Immature natural killer cell (primary cell): ENCODE results near the gene MAGEB17. TPM values are rescaled to one million over a fixed set of nuclear protein-coding genes. Genes with fewer than 3 reads are reported as not detected.
"Not testable (repeated sequence)": the region's sequence is repeated elsewhere in the genome, so short reads cannot be mapped to it uniquely, and the experiment has no call there.

Source experiments
- DNase-seq, 3 donors: peaks; one replicate each; pipeline ENCODE4 v3.0.0; 2022; ENCODE audit warnings: mixed read lengths in 1 of 3
- H3K27ac Mint-ChIP-seq, 6 donors: one replicate each; pipeline ENCODE4 v1.8.0; 2020; ENCODE audit warnings: mixed read lengths in 6 of 6, mild to moderate bottlenecking in 5 of 6, inconsistent platforms in 4 of 6, moderate library complexity in 3 of 6
- H3K27me3 Mint-ChIP-seq, 3 donors: one replicate each; pipeline ENCODE4 v1.8.0; 2020 to 2021; ENCODE audit warnings: low read depth in 3 of 3, mild to moderate bottlenecking in 3 of 3, mixed read lengths in 3 of 3, moderate library complexity in 3 of 3, inconsistent platforms in 1 of 3
- H3K36me3 Mint-ChIP-seq, 3 donors: one replicate each; pipeline ENCODE4 v1.8.0; 2020; ENCODE audit warnings: mixed read lengths in 3 of 3, inconsistent platforms in 2 of 3, mild to moderate bottlenecking in 2 of 3
- H3K4me1 Mint-ChIP-seq, 2 donors: one replicate each; pipeline ENCODE4 v1.8.0; 2020; ENCODE audit warnings: inconsistent platforms in 2 of 2, mild to moderate bottlenecking in 2 of 2, mixed read lengths in 2 of 2, moderate library complexity in 1 of 2
- H3K4me3 Mint-ChIP-seq, 5 donors: one replicate each; pipeline ENCODE4 v1.8.0; 2020; ENCODE audit warnings: mild to moderate bottlenecking in 5 of 5, mixed read lengths in 5 of 5, inconsistent platforms in 3 of 5, moderate library complexity in 3 of 5
- H3K9me3 Mint-ChIP-seq, 6 donors: one replicate each; pipeline ENCODE4 v1.8.0; 2020; ENCODE audit warnings: mild to moderate bottlenecking in 6 of 6, mixed read lengths in 6 of 6, inconsistent platforms in 4 of 6, moderate library complexity in 3 of 6
- polyA plus RNA-seq, 3 donors: library from polyadenylated mRNA; unstranded; fragments of 300-500 nt; fragmentation: Illumina TruSeq; gene quantifications; one replicate each; pipeline ENCODE4 v1.2.3, GENCODE V29; 2021

MAGEB17 gene
- polyA plus RNA-seq, 3 donors from 2014 or later = not detected

DNA sequence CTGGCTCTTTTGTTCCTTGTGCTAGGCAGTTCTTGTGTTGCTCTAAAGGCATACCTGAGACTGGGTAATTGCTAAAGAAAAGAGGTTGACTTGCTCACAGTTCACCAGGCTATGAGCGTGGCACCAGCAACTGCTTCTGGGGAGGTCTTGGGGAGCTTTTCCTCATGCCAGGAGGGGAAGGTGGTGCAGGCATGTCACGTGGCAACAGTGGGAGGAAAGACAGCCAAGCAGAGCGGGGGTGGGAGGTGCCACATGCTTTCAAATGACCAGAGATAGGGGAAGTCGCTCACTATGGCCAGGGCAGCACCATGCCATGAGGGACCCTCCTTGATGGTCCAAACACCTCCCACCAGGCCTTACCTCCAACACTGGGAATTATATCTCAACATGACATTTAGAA lies 4.7 kb downstream of the MAGEB17 start:
- Mint-ChIP-seq H3K9me3 (no peaks in the 10 kb centered on the region), H3K36me3 (no peaks in the 10 kb centered on the region), H3K27ac (no peak overlapping the region), H3K4me3 (no peak overlapping the region), H3K27me3 (peaks cover 0 to 4% (median 2%) of the 10 kb centered on the region in 3 donors), H3K4me1 (no peaks in the 10 kb centered on the region)
- DNase-seq = no peak

DNA sequence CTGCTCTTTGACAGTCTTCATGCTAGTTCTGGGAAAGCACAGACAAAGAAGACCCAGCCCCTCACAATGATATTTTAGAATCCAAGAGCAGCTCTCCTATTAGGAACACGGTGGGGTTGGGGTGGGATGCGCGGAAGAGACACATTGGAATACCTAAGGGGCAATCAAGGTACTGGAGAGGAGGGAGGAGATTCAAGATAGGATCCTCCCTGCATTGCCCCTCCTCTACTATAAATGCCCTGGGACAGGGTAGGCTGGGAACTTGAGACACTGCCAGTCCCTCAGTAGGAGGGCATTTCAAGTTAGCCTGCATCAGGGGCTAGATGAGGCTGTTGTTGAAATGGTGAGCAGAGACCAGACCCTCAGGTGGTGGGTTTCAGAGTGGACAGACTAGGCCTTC lies 5.1 kb downstream of the MAGEB17 start:
- Mint-ChIP-seq H3K36me3 (no peaks in the 10 kb centered on the region), H3K4me1 (no peaks in the 10 kb centered on the region), H3K27ac (no peak overlapping the region), H3K9me3 (no peaks in the 10 kb centered on the region), H3K4me3 (no peak overlapping the region), H3K27me3 (peaks cover 0 to 2% (median 2%) of the 10 kb centered on the region in 3 donors)
- no peak for DNase-seq

DNA sequence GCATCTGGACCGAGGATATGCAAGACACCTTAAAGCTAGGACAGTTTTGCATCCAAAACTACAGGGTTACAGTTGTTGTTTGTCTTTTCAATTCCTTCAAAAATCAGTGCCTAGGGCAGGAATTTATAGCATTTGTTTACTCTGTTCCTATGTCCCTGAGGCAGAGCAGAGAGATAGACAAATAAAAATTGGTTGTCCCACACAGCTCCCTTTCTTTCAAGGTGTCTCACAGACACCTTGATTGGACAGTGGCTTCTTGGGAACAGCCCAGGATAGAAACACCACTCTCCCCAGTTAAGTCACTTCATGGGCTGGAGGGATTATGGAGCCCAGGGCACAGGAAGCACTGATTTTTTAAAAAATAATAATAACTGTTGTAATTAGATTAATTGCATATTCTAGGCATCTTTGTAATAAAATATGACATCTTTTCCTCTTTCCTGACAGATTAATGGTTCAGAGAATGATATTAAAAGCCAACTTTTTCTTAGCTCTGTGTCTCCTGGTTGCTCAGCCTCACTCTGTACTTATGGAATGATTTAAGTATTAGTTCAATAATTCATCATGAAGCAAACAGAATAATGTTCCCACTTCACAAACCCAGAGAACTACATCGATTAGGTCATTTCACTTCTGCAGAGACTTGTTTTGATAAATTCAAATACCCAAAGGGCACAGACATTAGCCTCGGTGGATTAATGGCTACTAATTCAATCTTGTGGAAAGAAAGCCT lies 8.2 kb downstream of the MAGEB17 start:
- Mint-ChIP-seq H3K4me3 (no peak overlapping the region), H3K4me1 (no peaks in the 10 kb centered on the region), H3K27me3 (peaks cover 1 to 13% (median 2%) of the 10 kb centered on the region in 3 donors), H3K9me3 (no peaks in the 10 kb centered on the region), H3K36me3 (no peaks in the 10 kb centered on the region), H3K27ac (no peak overlapping the region)
- DNase-seq = no peak

DNA sequence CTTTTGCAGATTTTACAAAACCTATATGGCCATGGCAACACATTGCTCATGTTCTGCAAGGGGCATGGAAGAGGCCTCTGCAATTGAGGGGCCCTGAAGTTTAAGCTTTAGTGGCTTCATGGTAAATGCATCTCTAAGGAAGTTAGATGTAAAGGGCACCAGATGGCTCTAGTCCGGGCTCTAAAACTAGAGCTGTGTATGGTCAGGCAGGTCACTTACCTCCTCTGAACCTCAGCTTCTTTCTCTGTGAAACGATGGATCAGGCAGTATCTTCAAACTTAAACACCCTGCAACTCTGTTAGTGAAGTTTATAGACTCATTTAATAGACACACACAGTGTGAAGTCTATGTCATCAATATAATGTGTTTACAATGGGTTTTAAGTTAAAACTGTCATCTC lies 10.0 kb downstream of the MAGEB17 start:
- peaks cover 2 to 15% (median 5%) of the 10 kb centered on the region in 3 donors for H3K27me3 Mint-ChIP-seq
- no peaks in the 10 kb centered on the region for H3K36me3 Mint-ChIP-seq
- H3K4me3 Mint-ChIP-seq = no peak overlapping the region
- DNase-seq = no peak
- H3K9me3 Mint-ChIP-seq = no peaks in the 10 kb centered on the region
- H3K27ac Mint-ChIP-seq = no peak overlapping the region
- no peaks in the 10 kb centered on the region for H3K4me1 Mint-ChIP-seq

DNA sequence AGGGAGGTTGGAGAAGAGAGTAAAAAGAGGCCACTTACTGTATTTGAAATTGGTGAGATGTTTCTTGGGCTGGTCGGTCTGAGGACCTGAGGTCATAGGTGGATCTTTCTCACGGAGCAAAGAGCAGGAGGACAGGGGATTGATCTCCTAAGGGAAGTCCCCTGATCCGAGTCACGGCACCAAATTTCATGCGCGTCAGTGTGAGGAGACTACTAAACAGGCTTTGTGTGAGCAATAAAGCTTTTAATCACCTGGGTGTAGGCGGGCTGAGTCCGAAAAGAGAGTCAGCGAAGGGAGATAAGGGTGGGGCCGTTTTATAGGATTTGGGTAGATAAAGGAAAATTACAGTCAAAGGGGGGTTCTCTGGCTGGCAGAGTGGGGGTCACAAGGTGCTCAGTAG lies 16.6 kb downstream of the MAGEB17 start:
- H3K9me3 Mint-ChIP-seq, H3K27ac Mint-ChIP-seq, H3K36me3 Mint-ChIP-seq, H3K4me3 Mint-ChIP-seq, DNase-seq, H3K4me1 Mint-ChIP-seq: not testable (repeated sequence)
- H3K27me3 Mint-ChIP-seq = peaks cover 2 to 11% (median 7%) of the 10 kb centered on the region in 3 donors

DNA sequence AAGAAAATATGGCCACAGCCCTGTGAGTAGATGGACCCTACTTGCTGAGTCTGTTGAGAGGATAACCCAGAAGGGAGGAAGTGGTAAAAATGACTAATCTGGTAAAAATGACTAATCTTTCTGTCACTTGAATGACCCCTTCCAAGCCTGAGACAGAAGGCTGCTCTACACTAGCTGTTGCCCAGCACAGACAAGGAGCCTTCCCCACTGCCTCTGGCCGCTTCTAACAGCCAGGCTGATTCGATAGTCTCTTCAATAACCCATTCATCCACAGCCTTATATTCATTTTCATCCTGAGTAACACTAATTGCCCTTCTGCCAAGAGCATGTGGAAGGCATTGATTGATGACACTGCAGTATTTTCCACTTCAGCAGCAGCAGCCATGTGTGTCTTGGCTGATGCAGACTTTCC lies 18.4 kb downstream of the MAGEB17 start:
- Mint-ChIP-seq H3K4me1 (no peaks in the 10 kb centered on the region), H3K4me3 (no peak overlapping the region), H3K9me3 (no peaks in the 10 kb centered on the region), H3K27me3 (peaks cover 2 to 7% (median 5%) of the 10 kb centered on the region in 3 donors), H3K27ac (no peak overlapping the region), H3K36me3 (no peaks in the 10 kb centered on the region)
- no peak for DNase-seq

GRCh38 chrX:16186380-16187007 lies 19.2 kb downstream of the MAGEB17 start:
- Mint-ChIP-seq H3K27ac (no peak overlapping the region), H3K9me3 (no peaks in the 10 kb centered on the region), H3K4me3 (no peak overlapping the region), H3K27me3 (peaks cover 2 to 7% (median 6%) of the 10 kb centered on the region in 3 donors), H3K4me1 (no peaks in the 10 kb centered on the region), H3K36me3 (no peaks in the 10 kb centered on the region)
- no peak for DNase-seq

DNA sequence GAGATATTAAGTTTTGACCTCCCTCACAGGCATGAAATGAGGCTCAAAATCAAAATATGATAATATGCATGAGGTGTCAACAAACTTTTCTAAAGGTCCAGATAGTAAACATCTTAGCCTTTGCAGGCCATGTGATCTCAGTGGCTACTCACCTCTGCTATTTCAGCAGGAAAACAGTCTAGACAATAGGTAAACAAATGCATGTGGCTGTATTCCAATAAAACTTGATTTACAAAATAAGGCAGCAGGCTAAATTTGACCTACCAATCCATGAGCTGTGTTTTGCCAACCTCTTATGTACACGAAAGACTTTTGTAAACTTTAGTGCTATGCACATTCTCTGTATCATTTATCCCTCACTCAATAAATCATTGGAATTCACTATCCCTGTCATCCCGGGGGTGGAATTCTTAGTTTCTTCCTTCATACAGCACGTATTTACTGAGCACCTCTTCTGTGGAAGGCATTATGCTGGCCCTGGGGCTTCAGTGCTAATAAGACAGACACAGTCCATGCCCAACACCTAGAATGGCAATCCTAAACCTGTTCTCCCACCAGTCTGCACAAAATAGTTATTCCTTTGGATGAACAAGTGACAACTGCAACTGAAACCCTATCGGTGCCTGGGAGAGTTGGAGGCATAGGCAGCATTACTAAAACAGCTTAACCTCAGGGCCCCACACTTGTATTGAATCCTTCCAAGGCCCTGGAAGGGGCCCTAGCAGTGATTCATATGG lies 19.9 kb downstream of the MAGEB17 start:
- Mint-ChIP-seq H3K4me3 (no peak overlapping the region), H3K27me3 (peaks cover 2 to 6% (median 5%) of the 10 kb centered on the region in 3 donors), H3K27ac (no peak overlapping the region), H3K9me3 (no peaks in the 10 kb centered on the region), H3K36me3 (no peaks in the 10 kb centered on the region), H3K4me1 (no peaks in the 10 kb centered on the region)
- no peak for DNase-seq

DNA sequence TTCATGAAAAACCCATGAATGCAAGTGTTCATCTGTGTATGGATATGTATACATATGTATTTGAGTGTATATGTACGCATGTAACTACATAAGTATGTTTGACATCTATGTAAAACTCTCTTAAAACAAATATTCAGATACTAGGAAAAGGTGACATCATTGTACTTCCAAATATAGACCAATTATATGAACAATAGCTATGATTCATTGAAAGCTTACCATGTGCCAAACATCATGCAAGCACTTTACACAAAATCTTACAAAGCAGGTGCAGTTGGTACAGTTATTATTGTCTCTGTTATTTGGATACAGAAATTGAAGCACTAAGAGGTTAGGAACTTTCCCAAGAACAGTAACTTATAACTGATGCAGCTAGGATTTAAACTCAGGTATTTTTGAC lies 21.4 kb downstream of the MAGEB17 start:
- Mint-ChIP-seq H3K27ac (no peak overlapping the region), H3K9me3 (no peaks in the 10 kb centered on the region), H3K27me3 (peaks cover 2 to 7% (median 3%) of the 10 kb centered on the region in 3 donors), H3K4me3 (no peak overlapping the region), H3K36me3 (no peaks in the 10 kb centered on the region), H3K4me1 (no peaks in the 10 kb centered on the region)
- DNase-seq = no peak

DNA sequence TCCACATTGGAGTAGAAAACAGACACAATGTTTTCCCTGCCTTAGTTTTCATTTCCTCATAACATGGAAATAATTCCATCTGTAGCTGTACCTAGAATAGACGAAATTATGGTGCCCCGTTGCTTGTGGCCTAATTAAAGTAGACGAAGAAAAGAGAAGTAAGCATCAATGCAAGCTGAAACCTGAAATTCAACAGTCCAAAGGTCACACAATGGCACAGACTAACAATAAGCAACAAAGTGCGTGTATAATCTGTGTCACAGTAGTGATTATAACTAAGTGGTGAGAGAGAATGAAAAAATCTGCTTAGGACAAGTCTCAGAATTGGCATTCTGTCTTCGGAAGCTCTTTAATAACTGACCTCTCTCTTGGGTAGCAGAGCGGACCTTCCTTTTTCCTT lies 24.3 kb downstream of the MAGEB17 start:
- H3K4me3 Mint-ChIP-seq = no peak overlapping the region
- H3K27me3 Mint-ChIP-seq = peaks cover 2 to 9% (median 3%) of the 10 kb centered on the region in 3 donors
- H3K9me3 Mint-ChIP-seq = peaks cover 0 to 2% (median 0%) of the 10 kb centered on the region in 6 donors
- H3K36me3 Mint-ChIP-seq = no peaks in the 10 kb centered on the region
- DNase-seq = no peak
- H3K27ac Mint-ChIP-seq = no peak overlapping the region
- H3K4me1 Mint-ChIP-seq = no peaks in the 10 kb centered on the region

GRCh38 chrX:16196829-16197228 lies 29.5 kb downstream of the MAGEB17 start:
- no peak for DNase-seq
- Mint-ChIP-seq H3K27me3 (peaks cover 2 to 18% (median 5%) of the 10 kb centered on the region in 3 donors), H3K4me1 (no peaks in the 10 kb centered on the region), H3K4me3 (no peak overlapping the region), H3K27ac (no peak overlapping the region), H3K36me3 (no peaks in the 10 kb centered on the region), H3K9me3 (peaks cover 0 to 2% (median 0%) of the 10 kb centered on the region in 6 donors)

DNA sequence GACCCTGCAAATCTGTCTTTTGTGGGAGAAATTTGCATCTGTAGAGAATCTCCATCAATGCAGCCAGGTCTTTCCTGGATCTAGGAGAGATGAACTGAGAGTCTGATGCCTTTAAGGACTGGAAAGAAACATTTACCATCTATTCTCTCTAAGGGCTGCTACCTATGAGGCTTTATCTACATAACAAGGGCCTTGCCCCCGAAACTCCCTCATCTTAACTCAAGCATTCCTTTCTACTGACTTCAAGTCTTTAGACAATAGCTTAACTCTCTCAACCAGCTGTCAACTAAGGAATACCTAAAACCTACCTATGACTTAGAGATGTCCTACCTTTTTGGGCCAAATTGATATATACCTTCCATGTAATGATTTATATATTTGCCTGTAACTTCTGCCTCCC lies 32.1 kb downstream of the MAGEB17 start:
- H3K27me3 Mint-ChIP-seq = peaks cover 2 to 21% (median 5%) of the 10 kb centered on the region in 3 donors
- H3K9me3 Mint-ChIP-seq = peaks cover 0 to 2% (median 0%) of the 10 kb centered on the region in 6 donors
- no peaks in the 10 kb centered on the region for H3K36me3 Mint-ChIP-seq
- no peak for DNase-seq
- no peak overlapping the region for H3K27ac Mint-ChIP-seq
- no peaks in the 10 kb centered on the region for H3K4me1 Mint-ChIP-seq
- no peak overlapping the region for H3K4me3 Mint-ChIP-seq

- no peaks in the 10 kb centered on the region for H3K4me1 Mint-ChIP-seq
- H3K27ac Mint-ChIP-seq = no peak overlapping the region
- no peaks in the 10 kb centered on the region for H3K36me3 Mint-ChIP-seq
These were observed 35.7 kb downstream of the MAGEB17 start for GRCh38 chrX:16202943-16203342.

DNA sequence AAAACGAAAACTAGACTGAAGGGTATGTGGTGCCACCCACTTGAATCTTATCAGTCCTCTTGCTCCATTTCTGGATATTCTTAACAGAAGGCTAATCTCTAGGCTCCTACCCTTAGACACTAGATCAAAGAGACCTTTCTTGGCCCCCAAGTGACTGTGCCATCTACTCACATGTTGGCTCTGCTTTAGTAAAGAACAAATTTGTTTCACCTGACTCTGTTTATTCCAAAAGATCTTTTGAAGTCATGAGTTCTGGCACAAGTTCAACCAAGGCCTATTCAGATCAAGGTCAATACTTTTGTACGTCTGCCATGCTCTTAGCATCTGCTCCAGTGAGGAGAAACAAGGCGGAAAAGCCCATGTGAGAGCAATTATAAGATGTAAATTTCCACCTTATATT lies 37.3 kb downstream of the MAGEB17 start:
- no peaks in the 10 kb centered on the region for H3K36me3 Mint-ChIP-seq

More at GRCh38 chrX:16202943-16203342, 35.7 kb downstream of the MAGEB17 start:
- peaks cover 0 to 2% (median 0%) of the 10 kb centered on the region in 6 donors for H3K9me3 Mint-ChIP-seq
- H3K27me3 Mint-ChIP-seq = peaks cover 2 to 16% (median 3%) of the 10 kb centered on the region in 3 donors
- no peak overlapping the region for H3K4me3 Mint-ChIP-seq
- no peak for DNase-seq

More for the DNA sequence above, 37.3 kb downstream of the MAGEB17 start:
- Mint-ChIP-seq H3K27me3 (peaks cover 1 to 16% (median 1%) of the 10 kb centered on the region in 3 donors), H3K9me3 (peaks cover 0 to 2% (median 0%) of the 10 kb centered on the region in 6 donors), H3K4me3 (no peak overlapping the region), H3K27ac (no peak overlapping the region), H3K4me1 (no peaks in the 10 kb centered on the region)
- DNase-seq = no peak
